ENCODE results near the gene CGNL1.

Gene CGNL1

GRCh38 chr15:57439128-57440027, 63.1 kb downstream of the CGNL1 start:
- in situ Hi-C loops (cut with MboI; ENCODE audit: low sequenced_read_pairs, unreplicated experiment): no loop called here
- no peak for DNase-seq (ENCODE audit: low spot score)
- no peak for TF ChIP-seq CTCF (IDR thresholded peaks at IDR 0.05; ENCODE audit: borderline replicate concordance, control extremely low read depth, extremely low read depth, insufficient read depth, missing control alignments)

- no peak for TF ChIP-seq CTCF (IDR thresholded peaks at IDR 0.05; ENCODE audit: borderline replicate concordance, control extremely low read depth, extremely low read depth, insufficient read depth, missing control alignments)
- DNase-seq (ENCODE audit: low spot score): no peak
- in situ Hi-C loops (cut with MboI; ENCODE audit: low sequenced_read_pairs, unreplicated experiment): no loop called here
Measured at GRCh38 chr15:57440167-57440566, 63.9 kb downstream of the CGNL1 start.

- in situ Hi-C loops (cut with MboI; ENCODE audit: low sequenced_read_pairs, unreplicated experiment): no loop called here
- no peak for DNase-seq (ENCODE audit: low spot score)
Measured at GRCh38 chr15:57440799-57441198, 64.5 kb downstream of the CGNL1 start.

GRCh38 chr15:57442335-57442734, 66.0 kb downstream of the CGNL1 start:
- in situ Hi-C loops (cut with MboI; ENCODE audit: low sequenced_read_pairs, unreplicated experiment): no loop called here
- no peak for TF ChIP-seq CTCF (IDR thresholded peaks at IDR 0.05; ENCODE audit: borderline replicate concordance, control extremely low read depth, extremely low read depth, insufficient read depth, missing control alignments)

More at GRCh38 chr15:57440799-57441198, 64.5 kb downstream of the CGNL1 start:
- TF ChIP-seq CTCF (IDR thresholded peaks at IDR 0.05; ENCODE audit: borderline replicate concordance, control extremely low read depth, extremely low read depth, insufficient read depth, missing control alignments): no peak

GRCh38 chr15:57443486-57443885, 67.2 kb downstream of the CGNL1 start:
- no peak for TF ChIP-seq CTCF (IDR thresholded peaks at IDR 0.05; ENCODE audit: borderline replicate concordance, control extremely low read depth, extremely low read depth, insufficient read depth, missing control alignments)
- in situ Hi-C loops (cut with MboI; ENCODE audit: low sequenced_read_pairs, unreplicated experiment): no loop called here
- DNase-seq (ENCODE audit: low spot score): no peak

More at GRCh38 chr15:57442335-57442734, 66.0 kb downstream of the CGNL1 start:
- no peak for DNase-seq (ENCODE audit: low spot score)

- in situ Hi-C loops (cut with MboI; ENCODE audit: low sequenced_read_pairs, unreplicated experiment): no loop called here
- no peak for TF ChIP-seq CTCF (IDR thresholded peaks at IDR 0.05; ENCODE audit: borderline replicate concordance, control extremely low read depth, extremely low read depth, insufficient read depth, missing control alignments)
- DNase-seq (ENCODE audit: low spot score): no peak
Measured at GRCh38 chr15:57444877-57445513, 68.7 kb downstream of the CGNL1 start.
